NCI-H2081 (cell line): ENCODE data around the gene RBM12.
A peak's percentile ranks its signal among the peaks of the same experiment; 100 is the strongest.

Source experiments
- DNase-seq, 2 experiments: peaks; one replicate each; lab custom pipeline; 2025; lab: John Stamatoyannopoulos, UW

The RBM12 gene

GRCh38 chr20:35619196-35620095 is 45.3 kb downstream of the RBM12 start:
- DNase-seq, result peak; percentile 68 to 80

- DNase-seq, result no peak
These were observed 46.2 kb downstream of the RBM12 start for GRCh38 chr20:35618263-35619131.

DNA sequence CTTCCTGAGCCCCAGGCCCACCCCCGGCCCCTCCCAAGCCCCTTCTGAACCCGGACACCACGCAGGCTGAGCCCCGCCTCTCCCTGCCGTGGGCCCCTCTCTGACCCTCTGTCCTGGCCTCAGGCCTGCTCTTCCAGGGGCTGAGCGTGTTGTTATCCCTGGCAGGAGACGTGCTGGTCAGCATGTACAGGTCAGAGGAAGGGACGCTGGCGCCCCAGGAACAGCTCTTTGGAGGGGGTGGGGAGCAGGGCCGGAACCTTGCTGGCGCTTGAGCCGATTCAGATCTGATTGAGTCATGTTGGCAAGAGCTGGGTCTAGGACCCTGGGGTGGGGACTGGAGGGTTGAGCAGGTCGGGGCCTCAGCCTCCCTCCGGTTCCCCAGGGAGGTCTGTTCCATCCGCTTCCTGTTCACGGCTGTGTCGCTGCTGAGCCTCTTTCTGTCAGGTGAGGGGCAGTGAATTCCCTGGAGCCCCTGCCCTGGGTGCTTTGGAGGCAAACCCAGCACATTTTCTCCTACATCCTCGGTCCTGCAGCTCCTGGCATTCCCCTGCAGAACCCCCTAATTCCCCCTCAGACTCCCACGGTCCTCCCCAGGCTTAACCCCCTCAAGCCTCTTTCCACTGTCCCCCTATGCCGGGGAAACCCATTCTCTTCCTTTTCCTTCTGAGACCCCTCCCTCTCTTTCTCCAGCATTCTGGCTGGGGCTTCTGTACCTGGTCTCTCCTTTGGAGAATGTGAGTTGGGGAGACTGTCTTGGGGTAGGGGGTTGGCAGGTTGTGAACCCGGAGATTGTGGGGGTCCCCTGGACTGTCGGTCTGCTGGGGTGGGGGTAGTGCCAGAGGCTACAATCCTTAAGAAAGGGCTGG is 47.1 kb downstream of the RBM12 start:
- peak; percentile 33 to 59 for DNase-seq

DNA sequence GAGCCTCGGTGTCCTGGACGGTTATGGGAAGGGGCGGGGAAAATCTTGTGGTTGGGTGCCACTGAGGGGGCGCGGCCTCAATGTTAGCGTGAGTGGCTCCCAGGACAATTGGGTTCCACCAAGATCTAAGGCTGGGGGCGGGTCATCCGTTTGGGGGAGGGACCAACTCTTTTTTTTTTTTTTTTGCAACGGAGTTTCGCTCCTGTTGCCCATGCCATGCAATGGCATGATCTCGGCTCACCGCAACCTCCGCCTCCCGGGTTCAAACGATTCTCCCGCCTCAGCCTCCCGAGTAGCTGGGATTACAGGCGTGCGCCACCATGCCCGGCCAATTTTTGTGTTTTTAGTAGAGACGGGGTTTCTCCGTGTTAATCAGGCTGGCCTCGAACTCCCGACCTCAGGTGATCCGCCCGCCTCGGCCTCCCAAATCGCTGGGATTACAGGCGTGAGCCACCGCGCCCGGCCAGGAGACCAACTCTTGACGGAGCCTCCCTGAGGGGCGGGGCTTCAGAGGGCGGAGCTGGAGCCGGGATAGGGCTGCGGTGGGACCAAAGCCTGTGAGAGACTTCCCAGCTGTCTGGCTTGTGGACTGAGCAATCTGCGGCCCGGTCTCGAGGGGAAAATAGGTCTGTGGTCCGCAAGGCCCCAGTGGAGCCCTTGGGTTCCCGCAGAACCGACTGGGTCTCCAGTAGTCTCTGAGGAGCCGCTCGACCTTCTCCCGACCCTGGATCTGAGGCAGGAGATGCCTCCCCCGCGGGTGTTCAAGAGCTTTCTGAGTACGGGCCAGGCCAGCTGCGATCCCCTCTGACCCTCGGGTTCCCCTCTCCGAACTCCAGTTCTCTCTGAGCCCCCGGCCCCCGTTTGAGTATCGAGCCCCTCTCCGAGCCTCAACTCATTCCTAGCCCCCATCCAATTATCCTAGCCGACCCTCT is 48.0 kb downstream of the RBM12 start:
- DNase-seq, result peak; percentile 56 to 59

DNA sequence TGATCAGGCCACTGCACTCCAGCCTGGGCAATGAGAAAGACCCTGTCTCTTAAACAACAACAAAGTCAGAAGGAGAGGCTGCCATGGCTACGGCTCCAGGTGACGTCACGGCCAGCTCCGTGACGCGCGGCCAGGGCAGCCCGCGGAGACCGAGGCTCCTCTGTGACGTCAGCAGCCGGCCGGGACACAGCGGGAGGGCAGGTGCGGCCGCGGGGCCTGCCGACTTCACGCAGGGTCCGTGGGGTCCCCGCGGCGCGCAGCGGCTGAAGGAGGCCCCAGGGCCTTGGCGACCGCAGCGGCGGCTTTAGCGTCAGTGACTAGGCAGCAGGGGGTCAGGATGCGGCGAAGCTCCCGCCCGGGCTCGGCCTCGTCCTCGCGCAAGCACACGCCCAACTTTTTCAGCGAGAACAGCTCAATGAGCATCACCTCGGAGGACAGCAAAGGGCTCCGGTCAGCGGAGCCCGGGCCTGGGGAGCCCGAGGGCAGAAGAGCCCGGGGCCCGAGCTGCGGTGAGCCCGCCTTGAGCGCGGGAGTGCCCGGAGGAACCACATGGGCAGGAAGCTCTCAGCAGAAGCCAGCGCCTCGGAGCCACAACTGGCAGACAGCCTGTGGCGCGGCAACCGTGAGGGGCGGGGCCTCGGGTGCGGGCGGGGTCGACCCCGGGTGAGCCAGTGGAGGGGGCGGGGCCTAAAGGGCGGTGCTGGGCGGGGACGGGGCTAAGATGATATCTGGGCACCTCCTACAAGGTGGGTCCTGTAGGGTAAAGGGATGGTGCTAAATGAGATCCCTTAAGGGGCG is 48.8 kb downstream of the RBM12 start, which contains the start of gene SPAG4:
SPAG4 (plus strand) TSS at position 163 of the 798 bp plus-strand sequence; CDS start at position 338, 175 bp downstream.
- DNase-seq, result peak; percentile 98 to 100

DNA sequence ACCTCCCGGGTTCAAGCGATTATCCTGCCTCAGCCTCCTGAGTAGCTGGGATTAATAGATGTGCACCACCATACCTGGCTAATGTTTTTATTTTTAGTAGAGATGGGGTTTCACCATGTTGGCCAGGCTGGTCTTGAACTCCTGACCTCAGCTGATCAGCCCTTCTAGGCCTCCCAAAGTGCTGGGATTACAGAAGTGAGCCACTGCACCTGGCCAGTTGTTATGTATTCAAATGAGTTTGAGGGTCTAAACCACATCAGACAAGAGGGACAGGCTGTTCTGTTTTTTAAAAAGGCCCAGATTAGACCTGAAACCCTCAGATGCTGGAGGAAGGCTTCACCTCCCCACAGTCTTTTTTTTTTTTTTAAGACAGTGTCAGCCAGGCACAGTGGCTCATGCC is 53.2 kb downstream of the RBM12 start:
- no peak for DNase-seq

DNA sequence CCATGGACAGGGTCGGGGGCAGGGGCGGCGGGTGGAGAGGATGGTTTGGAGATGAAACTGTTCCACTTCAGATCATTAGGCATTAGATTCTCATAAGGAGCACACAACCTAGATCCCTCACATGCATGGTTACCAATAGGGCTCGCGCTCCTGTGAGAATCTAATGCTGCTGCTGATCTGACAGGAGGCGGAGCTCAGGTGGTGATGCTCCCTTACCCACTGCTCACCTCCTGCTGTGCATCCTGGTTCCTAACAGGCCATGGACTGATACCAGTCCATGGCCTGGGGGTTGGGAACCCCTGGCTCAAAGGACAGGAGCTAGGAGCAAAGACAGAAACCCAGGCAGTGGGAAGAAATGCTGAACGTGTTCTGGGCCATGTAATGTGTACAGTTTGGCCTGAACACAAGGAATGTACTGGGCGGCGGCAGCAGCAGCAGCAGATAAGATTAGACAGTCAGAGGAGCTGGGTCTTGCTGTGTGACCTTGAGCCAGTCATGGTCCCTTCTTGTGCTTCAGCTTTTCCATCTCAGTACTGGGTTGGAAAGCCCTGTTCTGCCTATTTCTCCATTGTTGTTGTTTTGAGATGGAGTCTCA is 53.8 kb downstream of the RBM12 start:
- DNase-seq, result no peak

DNA sequence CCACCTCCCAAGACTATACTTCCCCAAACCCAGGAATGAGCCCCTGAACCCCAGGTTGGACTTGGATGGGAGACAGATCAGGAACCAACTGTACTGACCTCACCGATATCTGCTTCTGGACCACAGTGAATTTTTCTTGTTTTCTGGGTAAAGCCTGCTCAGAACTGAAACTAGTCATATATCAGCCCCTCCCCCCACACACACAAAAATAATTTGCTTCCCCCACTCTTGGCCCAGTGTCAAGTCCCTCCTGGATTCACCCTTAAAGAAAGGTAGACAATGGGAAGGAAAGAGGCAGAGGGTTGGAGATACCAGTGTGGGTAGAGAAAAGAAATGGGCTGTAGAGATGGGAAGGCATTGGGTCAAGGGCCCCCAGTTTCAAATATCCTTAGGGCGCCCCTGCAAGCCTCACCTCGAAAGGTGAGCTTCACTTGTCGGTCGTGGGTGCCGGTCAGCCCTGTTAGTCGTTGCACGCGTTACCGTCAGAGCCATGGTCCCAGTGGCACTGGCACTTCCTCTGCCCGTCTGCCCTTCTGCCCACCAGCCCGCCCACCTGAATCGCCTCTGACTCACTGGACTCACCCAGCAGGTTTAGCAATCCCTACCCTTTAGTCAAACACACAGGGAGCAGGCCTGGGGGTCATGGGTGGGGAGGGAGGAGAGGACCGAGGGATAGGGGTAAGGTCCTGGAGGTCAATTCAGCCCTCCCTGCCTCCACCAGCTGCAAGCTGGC is 57.5 kb downstream of the RBM12 start:
- DNase-seq, result no peak

GRCh38 chr20:35606127-35606526 is 58.6 kb downstream of the RBM12 start:
- DNase-seq, result no peak

DNA sequence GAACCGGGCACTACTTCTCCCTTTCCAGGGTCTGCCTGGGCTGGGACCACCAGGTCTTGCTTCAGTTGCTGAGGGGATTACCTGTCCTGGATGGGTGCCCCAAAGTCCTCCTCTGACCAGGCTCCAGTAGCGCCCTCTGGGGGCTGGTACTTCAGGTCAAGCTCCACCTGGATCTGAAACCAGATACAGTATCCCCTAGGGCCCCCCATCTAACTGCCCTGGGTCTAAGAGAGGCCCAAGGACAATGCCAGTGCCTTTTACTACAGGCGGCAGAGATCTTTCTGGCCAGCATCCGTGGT is 60.3 kb downstream of the RBM12 start:
- DNase-seq, result no peak

- DNase-seq, result no peak
These were observed 60.8 kb downstream of the RBM12 start for GRCh38 chr20:35603695-35604448.

- DNase-seq, result no peak
These were observed 61.7 kb downstream of the RBM12 start for GRCh38 chr20:35602851-35603495.

DNA sequence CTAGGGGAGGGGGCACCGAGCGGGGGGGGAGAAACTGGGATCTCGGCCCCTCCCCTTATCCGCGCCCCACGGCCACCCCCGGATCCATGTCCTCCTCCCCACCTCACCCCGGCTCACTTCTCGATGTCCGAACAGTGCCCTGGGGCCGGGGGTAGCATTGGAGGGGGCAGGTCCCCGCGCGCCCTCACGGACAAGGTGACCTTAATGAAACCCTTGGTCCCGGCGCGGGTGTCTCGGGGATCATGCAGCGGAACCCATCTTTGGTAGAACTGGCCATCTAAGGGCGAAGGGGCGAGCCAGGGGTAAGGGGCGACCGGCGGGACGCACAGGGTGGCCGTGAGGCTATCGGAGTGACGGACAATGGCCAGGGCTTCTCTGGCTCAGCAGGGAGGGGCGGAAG is 62.7 kb downstream of the RBM12 start:
- no peak for DNase-seq

- DNase-seq, result peak; percentile 45 to 76
These were observed 63.4 kb downstream of the RBM12 start for GRCh38 chr20:35600993-35601973.

DNA sequence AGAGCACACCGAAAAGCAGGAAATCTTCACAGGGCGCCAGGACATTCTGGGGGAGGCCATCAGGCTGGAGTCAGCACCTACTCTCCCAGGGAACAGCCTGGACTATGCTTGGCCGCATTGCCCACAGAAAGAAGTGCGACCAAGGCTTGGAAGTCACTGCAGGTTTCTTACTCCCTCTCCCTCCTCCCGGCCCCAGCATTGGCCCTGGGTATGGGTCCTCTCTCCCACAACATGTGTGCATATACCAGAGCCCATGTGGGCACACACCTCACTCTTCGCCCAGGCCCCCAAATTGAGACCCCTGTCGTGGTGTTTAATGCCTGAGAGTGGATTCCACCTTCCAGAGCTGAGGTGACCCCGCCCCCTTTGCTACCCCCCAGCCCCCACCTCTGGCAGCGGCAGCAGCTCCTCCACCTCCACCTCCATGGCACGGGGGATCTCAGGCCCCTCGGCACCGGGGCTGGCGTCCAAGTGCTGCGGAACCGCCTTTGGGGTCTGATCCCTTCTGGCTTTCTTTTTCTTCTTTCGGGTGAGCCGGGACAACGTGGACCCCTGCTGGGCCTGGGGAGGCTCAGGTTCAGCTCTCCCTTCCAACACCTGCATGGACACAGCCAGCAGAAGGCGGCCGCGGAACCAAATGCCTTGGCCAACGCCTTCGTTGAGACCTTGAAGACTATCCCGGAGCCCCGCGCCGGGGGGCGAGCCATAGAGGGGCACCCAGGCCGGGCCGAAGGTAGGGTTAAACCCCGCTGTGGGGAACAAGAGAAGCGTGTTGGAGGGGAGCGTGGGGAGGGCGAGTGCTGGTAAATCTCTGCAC is 64.3 kb downstream of the RBM12 start:
- no peak for DNase-seq

DNA sequence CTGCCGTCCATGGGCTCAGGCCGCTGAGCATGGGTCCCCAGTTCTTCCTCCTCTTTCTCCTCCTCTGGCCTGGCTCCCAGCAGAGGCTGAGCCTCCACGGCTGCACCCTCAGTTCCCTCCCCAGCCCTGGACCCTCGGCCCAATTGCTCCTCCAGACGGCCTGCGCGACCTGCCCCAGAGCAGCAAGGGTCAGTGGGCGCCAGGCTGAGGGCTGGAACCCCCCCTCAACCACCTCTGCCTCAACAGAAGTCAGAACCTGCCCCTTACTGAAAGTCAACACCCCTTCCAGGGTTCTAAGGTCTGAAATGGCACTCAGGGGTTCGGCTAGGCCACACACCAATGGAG is 65.0 kb downstream of the RBM12 start:
- DNase-seq, result no peak
